Ureter (tissue), 1 donor: ENCODE data around the gene LETMD1. TPM values are rescaled to one million over a fixed set of nuclear protein-coding genes. Genes with fewer than 3 reads are reported as not detected.
A peak's percentile ranks its signal among the peaks of the same experiment; 100 is the strongest.

ENCODE experiments used
- DNase-seq: peaks from one replicate; pipeline ENCODE4 v3.0.0-alpha.2; 2020; ENCODE audit warnings: low spot score
- total RNA-seq: library from RNA; stranded (reverse); gene quantifications from one replicate; pipeline ENCODE4 v1.2.4, GENCODE V29; 2023
- donor health status: DM: yes; HTN: yes; CAD: no.

The LETMD1 gene
- total RNA-seq, 1 donor from 2014 or later, result 97.8 TPM

GRCh38 chr12:51025836-51026638 is 22.1 kb upstream of the LETMD1 start, which contains the start of gene SLC11A2:
Gene SLC11A2, minus strand, starts transcription at chr12:51026384. Its CDS starts 15,656 bp downstream, at chr12:51010728.
- DNase-seq, result peak; percentile 95

GRCh38 chr12:51027342-51027835 is 20.7 kb upstream of the LETMD1 start:
- DNase-seq, result no peak

GRCh38 chr12:51028126-51028812 is 19.9 kb upstream of the LETMD1 start:
- DNase-seq, result peak; percentile 57

GRCh38 chr12:51028813-51029150 is 19.3 kb upstream of the LETMD1 start:
- no peak for DNase-seq

GRCh38 chr12:51033048-51033447 is 15.1 kb upstream of the LETMD1 start:
- DNase-seq, result no peak

- DNase-seq, result no peak
Measured at GRCh38 chr12:51033457-51034089, 14.6 kb upstream of the LETMD1 start.

- no peak for DNase-seq
Measured at GRCh38 chr12:51036279-51036678, 11.8 kb upstream of the LETMD1 start.

GRCh38 chr12:51048661-51049251 is 629 bp downstream of the LETMD1 start:
- no peak for DNase-seq

GRCh38 chr12:51049525-51049924 is 1.4 kb downstream of the LETMD1 start:
- no peak for DNase-seq

- DNase-seq, result no peak
Measured at GRCh38 chr12:51051787-51052186, 3.7 kb downstream of the LETMD1 start.

GRCh38 chr12:51055060-51055459 is 6.9 kb downstream of the LETMD1 start:
- DNase-seq, result no peak

- DNase-seq, result no peak
Measured at GRCh38 chr12:51056242-51056641, 8.1 kb downstream of the LETMD1 start.

GRCh38 chr12:51059086-51059485 is 11.0 kb downstream of the LETMD1 start:
- DNase-seq, result no peak

- DNase-seq, result no peak
Measured at GRCh38 chr12:51062631-51063397, 14.7 kb downstream of the LETMD1 start.

GRCh38 chr12:51065530-51065929 is 17.4 kb downstream of the LETMD1 start:
- DNase-seq, result no peak

- DNase-seq, result no peak
Measured at GRCh38 chr12:51067229-51067628, 19.1 kb downstream of the LETMD1 start.

GRCh38 chr12:51067771-51068170 is 19.6 kb downstream of the LETMD1 start:
- DNase-seq, result no peak

GRCh38 chr12:51070004-51070403 is 21.9 kb downstream of the LETMD1 start:
- DNase-seq, result no peak

- DNase-seq, result no peak
Measured at GRCh38 chr12:51071663-51072062, 23.5 kb downstream of the LETMD1 start.

- DNase-seq, result no peak
Measured at GRCh38 chr12:51075390-51075789, 27.3 kb downstream of the LETMD1 start.

GRCh38 chr12:51076236-51076930 is 28.3 kb downstream of the LETMD1 start:
- DNase-seq, result no peak
